GM21447 (cell line): Measurements from ENCODE around the gene PCYOX1L.

Experiments used
- ATAC-seq: cut with Tn5 transposase; IDR thresholded peaks from one replicate; pipeline ENCODE4 v1.9.1; 2021; ENCODE audit not compliant: unreplicated experiment

Gene PCYOX1L

DNA sequence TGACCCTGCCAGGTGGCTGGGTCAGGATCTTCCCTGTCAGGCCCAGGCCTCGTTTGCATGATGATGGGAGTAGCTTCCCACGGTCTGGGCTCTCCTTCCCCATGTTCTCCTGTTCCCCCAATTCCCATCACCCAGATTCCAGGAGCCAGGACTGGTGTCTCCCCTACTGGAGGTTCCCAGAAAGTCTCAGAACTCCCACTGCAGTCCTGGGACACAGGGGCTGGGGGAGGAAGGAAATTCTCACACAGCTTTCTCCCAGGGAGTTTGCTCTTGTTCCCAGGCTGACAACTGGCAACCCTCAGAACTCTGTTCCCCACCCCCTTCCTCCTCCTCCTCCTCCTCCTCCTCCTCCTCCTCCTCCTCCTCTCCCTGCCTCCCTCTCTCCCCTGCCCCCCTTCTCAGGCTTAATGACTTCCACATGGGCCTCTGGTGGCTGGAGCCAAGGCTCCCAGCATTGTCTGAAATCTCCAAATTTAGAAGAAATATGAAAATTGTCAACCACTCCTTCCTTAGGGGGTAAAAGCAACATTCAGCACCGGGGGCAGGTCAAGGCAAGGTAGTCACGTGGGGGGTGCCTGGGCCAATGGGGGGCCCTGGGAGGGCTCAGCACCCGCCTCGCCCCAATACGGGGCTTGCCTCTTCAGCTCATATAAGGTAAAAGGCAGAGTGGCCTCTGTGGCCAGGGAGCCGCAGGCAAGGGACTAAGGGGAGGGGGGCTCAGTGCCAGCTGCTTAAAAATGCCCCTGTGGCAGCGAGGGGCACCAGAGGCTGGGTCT lies 48.5 kb downstream of the PCYOX1L start:
- ATAC-seq: no peak

DNA sequence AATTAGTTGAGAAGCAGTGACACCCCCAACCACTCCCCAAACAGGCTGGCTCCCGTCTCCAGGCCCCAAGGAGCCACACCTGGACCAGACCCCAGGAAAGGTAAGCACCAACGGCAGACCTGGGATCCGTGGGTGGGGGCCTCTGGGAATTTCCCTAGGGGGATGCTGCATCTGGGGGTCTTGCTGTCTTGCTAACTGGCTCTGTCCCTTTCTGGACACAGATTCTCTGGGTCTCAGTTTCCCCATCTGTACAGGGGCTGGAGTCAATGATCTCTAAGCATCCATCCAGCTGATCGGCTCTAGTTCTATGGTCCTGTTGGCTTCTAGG lies 49.1 kb downstream of the PCYOX1L start:
- ATAC-seq: no peak

DNA sequence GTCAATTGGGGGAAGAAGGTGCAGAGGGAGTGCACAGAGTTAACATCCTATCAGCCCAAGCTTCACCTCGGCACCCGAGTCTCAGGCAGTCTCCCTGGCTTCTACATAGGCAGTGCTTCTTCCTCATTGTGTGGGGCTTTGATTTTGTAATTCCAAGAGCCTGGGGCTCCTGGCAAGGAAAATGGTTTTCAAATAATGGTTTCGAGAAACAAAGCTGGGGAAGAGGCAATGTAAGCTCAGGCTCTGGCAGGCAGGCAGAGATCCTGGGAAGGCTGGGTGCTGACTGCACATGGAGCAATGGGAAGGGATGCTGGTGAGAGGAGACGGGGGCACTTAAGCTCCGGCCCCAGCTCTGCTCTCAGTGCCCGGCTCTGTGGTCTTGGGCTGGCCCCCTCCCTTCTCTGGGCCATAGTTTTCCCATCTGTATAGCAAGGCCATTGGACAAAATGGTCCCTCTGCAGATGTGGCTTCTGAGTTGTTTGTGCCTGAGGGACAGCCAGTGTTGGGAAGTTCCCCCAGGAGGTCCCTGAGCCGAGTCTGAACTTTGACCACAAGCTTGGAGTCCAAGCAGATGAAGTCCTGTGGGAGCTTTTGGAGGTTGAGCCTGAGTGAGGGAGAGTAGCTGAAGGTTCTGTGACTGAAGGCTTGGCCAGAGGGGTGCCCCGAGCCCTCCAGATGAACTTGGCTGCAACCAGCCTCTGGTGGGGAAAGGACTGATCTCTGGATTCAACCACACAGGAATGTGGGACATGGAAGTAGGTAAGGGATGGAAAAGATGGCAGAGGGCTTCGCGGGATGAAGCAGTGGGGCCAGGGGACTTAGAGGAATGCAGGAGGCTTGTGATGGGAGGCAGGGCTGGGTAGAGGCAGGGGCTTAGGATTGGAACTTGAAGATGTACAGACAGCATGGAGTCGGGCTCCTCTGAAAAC lies 49.7 kb downstream of the PCYOX1L start:
- ATAC-seq: no peak

DNA sequence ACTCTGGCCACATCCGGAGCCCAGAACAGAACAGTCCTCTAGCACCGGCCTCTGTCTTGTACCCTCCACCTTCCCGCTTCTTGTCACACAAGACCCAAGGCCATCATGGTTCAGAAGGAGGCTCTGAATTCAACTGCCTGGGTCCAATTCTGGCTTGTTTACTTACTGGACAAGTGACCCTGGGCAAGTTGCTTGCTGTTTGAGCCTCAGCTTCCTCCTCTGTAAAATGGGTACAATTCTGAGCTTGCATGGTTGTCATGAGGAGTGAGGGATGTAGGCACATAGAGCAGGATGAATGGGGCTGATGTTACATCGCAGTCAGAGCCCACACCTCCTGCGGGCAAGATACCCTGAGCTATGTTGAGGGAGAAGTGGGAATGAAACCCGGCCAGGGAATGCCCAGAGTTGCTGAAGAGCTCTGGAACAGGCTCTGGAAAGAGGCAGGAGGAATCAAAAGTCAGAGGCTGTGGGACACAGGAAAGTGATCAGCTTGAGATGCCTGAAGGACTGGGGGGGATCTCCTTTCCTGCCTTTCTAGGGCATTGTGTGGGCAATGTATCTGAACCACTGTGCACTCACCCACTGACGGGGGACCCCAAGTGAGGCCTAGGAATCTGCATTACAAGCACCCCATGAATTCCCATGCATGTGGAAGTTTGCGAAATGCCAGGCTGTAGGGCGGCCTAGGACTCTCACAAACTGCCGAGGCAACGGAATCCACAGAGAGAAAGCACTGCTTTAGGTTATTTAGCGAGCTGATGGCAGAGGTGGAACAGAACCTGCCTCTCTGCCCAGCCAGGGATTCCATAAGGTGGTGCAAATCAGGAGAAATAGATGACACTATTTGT lies 50.6 kb downstream of the PCYOX1L start:
- ATAC-seq: no peak

DNA sequence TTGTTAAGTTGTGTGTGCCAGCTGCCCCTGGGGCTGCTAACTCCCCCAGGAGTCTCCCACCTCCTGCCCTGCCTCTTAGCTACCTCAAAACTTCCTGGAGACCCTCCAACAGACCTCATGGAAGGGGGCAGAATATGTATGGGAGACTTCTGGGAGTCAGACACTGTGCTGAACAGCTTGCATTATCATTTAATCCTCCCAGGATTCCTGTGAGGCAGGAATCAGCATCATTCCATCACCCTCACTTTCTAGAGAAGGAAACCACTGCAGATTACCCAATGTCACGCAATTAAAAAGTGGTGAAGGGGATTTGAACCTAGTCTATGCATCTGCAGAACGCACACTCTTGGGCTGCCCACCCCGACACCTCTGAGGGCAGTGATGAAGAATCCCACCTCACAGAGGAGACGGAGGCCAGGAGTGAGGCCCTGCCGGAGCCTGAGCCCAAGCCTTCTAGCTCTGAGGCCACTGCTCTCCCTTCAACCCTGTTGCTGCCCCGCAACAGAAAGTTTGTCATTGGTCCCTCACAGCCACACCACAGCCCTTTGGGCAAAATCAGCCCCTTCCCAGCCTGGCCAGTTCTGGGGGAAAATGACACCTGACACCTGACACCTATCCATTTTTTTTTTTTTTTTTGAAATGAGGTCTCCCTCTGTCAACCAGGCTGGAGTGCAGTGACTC lies 51.6 kb downstream of the PCYOX1L start:
- ATAC-seq: no peak

DNA sequence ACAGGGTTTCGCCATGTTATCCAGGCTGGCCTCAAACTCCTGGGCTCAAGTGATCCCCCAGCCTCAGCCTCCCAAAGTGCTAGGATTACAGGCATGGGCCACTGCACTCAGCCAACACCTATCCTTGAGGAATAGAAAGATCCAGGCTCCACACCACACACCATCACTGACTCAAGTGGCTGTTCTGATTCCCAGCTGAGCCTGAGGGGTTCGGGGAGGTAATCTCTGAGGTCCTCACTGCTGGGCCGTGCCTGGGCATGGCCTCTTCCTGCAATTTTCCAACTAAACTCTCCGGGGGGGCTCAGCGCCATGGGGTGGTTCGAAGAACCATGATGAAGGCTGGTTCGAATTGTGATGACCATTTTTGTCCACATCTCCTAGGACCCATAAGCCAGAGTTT lies 52.2 kb downstream of the PCYOX1L start:
- no peak for ATAC-seq

DNA sequence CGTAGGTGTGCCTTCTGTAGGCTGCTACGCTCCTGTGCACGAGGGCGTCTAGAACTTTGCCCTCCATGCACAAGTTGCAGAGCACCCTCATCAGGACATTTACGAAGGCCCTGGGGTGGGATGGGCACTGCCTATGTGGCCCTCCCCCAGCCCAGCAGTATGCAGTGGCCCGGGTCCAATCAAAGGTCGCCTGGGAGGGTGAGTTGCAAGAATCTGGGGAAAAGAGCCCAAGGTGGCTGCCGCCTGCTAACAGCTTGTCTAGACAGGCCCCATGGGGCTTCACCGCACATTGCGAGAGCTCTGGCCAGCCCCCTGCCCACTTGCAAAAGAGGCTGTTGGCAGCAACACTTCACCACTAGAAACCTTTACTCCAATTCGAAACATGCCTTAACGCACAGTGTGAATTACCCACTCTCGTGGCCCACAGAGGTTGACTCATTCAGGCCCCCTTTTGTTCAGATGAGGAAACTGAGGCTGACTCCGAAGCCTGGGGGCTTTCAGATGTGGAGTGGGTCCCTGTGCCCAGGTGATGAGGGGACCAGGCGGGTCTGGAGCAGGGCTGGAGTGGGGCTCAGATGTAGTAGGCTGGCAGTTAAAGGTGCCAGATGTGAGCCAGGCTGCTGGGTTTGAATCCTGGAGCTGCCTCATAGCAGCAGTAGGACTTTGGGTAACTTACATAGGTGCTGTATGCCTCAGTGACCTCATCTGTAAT lies 53.0 kb downstream of the PCYOX1L start:
- ATAC-seq: no peak

DNA sequence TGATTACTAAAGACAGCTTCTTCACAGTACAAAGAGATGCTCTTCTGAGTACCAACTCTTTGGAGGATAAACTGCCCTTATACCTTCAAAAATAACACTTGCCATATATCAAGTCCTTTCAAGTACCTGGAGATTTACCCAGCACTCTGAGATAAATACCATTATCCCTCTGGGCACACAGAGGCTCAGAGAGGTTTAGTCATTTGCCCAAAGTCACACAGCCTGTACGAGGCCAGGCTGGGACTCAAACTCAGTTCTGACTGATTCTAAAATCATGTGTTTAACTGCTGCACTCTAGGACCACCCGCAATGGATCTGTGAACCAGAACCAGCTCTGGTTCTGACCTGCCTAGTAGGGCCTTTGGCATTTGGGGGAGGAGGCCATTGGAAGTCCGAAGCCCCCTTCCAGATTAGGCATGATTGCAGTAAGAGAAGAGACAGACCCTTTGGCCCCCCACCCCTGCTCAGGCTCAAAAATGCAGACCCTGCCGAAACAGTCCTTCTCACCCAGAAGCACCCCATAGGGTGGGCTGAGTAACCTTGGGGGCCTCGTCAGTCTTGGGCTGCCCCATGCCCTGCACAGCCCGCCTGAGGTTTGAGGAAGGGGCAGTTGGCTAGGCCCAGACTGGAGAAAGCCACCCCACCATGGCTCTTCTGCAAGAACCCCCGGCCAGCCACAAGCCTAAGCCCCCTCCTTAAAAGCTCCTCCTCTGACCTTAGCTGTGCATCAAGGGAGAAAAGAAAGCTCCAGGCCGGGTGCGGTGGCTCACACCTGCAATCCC lies 54.1 kb downstream of the PCYOX1L start:
- ATAC-seq: no peak

DNA sequence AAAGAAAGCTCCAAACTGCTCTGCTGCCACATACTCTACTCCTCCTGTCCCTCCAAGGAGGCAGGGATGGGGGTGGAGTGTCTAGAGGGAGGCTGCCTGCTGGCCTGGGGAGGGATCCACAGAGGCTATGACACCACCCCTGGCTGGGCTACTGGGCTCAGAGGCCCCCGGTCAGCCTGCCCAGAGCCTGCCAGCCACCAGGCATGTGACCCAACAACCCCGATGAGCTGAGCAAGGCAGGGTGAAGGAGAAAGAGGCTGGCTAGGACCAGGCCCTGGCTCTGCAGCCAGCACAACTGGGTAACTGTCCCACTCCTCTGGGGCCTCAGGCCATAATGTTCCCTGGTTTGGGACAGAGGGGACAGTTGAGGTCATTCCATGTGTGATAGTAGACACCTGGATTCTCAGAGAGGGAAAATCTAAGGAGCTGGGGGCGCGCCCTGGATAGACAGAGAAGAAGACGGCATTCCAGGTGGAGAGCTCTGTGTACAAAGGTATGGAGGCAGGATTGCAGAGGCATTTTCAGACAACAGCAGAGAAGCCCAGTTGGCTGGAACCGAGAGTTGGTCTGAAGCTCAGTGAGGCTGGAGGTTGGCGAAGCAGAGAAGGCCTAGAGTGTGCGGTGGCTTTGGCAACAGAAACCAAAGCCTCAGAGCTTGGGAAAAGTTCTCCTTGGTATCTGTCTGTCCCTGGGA lies 55.1 kb downstream of the PCYOX1L start:
- no peak for ATAC-seq

DNA sequence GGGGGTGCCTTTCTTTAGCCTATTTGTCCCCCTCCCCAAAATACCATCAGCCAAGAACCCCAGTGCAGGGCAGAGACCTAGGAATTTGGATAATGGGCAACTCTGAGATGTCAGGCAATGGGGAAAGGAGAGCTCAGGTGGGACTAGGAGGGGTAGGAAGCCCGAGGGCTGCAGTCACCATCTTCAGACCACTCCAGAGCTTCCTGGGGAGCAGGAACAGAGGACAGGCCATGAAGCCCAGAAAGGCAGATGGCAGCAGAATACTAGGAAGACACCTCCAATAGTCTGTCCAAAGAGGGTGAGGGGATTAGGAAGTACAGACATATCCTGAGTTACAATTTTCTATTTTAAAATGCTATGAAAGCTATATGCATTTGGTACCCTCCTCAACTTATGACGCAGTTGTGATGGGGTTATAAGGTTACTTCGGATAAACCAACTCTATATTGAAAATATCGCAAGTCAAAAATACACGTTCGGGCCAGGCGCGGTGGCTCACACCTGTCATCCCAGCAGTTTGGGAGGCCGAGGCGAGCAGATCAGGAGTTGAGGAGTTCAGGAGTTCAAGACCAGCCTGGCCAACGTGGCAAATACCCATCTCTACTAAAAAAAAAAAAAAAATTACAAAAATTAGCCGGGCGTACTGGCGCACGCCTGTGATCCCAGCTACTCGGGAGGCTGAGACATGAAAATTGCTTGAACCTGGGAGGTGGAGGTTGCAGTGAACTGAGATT lies 55.8 kb downstream of the PCYOX1L start:
- no peak for ATAC-seq

DNA sequence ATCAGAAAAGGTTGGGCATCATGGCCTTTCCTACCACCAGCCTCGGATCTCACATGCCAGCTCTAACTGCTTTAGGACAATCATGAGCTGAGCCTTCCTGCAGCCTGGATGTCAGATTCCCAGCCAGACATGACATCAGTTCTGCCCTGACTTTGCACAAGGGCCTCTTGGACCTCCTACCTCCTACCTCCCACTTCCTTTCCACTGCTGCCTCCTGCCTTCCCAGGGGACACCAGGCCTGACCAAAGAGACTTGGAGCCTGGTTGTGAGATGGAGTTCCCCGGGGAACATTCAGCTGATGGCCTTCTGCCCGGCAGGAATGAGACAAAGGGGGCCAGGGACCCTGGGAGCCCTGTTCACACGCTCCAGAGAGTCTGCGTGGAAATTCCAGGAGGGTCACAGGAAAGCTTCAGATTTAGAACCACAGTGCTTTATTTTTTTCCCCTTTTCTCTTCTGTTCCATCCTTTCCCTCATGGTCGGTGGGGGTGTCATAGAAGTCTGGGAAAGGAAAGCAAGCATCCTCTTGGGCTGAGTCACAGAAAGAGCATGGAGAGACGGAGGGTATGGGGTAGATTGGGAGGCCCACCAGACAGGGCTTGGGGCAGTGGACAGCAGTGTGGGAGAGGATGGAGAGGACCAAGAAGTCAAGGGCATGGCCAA lies 56.7 kb downstream of the PCYOX1L start:
- no peak for ATAC-seq

DNA sequence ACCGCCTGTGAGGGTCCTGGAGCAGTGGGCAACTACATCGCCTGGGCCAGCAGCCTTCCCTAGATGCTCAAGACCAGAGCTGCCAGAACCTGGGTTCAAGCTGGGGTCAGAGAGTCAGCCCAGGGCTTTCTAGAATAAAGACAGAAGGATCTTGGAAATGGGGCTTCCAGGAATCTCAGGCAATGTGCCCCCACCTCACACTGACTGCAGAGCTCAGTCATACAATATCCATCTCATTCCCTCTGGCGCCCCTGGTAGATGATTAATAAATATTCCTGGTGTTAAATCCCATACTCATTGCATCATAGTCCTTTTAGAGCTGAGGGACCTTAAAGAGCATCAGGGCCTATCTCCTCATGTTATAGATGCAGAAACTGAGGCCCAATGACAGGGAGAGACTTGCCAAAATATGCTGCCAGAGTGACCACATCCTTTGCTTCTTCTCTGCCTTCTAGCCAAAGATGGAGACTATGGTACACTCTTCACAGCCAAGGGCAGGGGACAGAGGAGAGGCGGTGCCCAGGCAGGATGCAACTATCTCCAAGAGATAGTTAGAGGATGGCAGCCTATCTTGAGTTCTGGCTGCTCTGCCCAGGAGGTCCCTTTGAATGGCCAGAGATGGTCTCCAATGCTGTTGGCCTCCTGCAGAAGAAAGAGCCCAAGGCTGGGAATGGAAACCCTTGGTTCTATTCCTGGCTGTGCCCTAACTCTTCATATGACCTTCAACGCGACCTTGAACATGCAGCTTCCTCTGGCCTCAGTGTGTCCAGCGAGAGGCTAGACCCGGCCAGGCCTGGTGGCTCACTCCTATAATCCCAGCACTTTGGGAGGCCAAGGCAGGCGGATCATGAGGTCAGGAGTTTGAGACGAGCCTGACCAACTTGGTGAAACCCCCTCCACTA lies 57.5 kb downstream of the PCYOX1L start:
- no peak for ATAC-seq

DNA sequence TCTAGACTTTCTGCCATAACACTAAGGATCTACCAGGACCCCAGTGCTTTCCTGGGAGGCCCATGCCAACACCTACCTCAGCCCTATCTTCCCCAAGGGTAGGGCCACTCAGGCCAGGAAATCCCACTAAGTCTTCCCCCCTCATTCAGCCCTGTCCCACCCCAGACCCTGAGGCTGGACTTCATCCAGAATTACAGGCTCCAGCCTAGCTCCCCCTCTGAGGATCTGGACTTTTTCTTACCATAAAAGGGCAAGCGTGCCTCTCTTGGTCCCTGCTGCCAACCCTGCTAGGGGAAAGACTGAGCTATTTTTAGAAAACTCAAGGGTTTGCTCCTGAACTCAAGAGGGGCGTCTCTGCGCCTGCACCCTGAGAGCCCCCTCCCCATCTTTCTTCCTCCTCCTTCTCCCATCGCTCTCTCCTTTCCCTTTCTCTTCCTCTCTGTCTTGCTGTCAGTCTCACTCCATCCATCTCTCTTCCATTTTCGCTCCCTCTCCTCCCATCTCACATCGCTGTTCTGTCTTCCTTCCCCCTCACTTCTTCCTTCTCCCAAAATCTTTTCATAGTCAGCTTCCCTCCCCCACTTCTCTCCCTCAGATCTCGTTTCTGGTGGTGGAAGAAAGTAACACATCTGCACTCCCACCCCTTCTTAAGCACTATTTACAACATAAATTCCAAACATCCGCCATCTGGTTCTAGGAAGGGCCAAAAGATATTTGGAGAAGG lies 59.3 kb downstream of the PCYOX1L start:
- ATAC-seq: no peak

DNA sequence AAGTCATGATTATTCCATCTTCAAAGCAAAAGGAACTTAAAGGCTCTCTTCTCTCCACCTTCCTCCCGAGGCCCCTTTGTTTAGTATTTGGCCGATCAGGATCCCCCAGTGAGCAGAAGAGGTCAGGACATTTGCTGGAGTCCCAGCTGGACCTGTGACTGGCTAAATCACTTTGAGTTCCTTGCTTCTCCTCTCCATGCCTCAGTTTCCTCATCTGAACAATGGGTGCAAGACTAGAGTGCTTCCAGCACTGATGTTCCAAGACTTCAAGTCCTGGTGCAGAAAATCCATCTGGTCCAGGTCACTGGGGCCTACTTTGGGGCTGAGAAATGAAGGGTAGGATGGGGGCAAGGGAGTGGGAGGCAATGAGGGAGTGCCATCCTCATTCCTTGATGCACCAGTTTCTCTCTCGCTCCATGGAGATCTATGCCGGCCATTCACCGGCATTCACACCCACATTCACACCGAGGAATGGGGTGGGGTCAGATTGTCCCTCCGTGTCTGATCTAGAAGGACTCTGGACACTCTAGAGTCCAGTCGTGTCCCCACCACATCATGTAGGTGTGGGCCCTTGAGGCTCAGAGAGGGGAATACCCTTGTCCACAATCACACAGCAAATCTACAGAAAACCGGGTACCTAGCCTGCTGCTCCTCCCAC lies 60.0 kb downstream of the PCYOX1L start:
- ATAC-seq: no peak

DNA sequence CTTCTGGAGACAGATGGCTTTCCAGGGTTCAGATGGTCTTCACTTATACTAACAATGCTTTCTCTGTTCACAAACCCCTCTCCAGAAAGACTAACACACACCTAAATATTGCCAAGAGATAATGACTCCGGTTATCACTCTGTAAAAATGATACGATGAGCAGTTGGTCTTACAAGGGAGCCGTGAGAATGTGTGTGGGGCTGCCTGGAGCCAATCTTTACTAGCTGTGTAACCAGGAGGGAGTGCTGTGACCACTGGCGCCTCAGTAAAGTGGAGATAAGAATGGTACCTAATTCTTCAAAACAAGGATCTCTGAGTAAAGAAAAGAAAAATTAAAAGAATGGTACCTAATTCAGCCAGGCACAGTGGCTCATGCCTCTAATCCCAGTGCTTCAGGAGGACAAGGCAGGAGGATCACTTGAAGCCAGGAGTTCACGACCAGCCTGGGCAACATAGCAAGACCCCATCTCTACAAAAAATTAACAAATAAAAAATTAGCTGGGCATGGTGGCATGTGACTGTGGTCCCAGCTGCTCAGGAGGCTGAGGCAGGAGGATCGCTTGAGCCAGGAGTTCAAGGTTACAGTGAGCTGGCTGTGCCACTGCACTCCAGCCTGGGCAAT lies 61.2 kb downstream of the PCYOX1L start:
- no peak for ATAC-seq
